K562 (cell line): Measurements from ENCODE around the gene PPM1M. TPM values are rescaled to one million over a fixed set of nuclear protein-coding genes. Genes with fewer than 3 reads are reported as not detected.

Source experiments
- ARID3B ChIP-seq: fragments of 250-450 bp; sonication (Bioruptor Pico); IDR thresholded peaks from 2 replicates; pipeline ENCODE4 v1.4.0; 2020; ENCODE audit warnings: borderline replicate concordance
- TCF3 ChIP-seq: sonication (generic); formaldehyde crosslinking; IDR thresholded peaks from 2 replicates; pipeline ENCODE4 v1.4.0; 2020; ENCODE audit warnings: mild to moderate bottlenecking, missing genetic modification reagents
- UBTF ChIP-seq, 2 experiments: IDR thresholded peaks; 2 replicates each; pipeline ENCODE4 v1.6.1; 2012; ENCODE audit warnings: improper control_type of control experiment in 2 of 2, low read depth in 2 of 2, low read length in 2 of 2, borderline replicate concordance in 1 of 2
- ZBTB5 ChIP-seq: fragments of 450-650 bp; IDR thresholded peaks from 2 replicates; pipeline ENCODE4 v1.6.1; 2017; ENCODE audit warnings: antibody characterized with exemption
- ZNF561 ChIP-seq: fragments of 450-650 bp; formaldehyde crosslinking; conservative IDR thresholded peaks from 2 replicates; pipeline ENCODE4 v1.4.0; 2020; ENCODE audit warnings: mild to moderate bottlenecking, moderate library complexity
- ZNF76 ChIP-seq: fragments of 250-450 bp; sonication (Bioruptor Pico); IDR thresholded peaks from 2 replicates; pipeline ENCODE4 v1.4.0; 2020; ENCODE audit warnings: mild to moderate bottlenecking, moderate library complexity, borderline replicate concordance
- polyA plus RNA-seq, 8 experiments: library from polyadenylated mRNA; depleted of rRNA in 4 of 8; stranded (reverse) in 5 of 8; unstranded in 3 of 8; fragments of >200 nt; fragmentation: Nextera tagmentation in 2 of 8; fragmentation: Illumina TruSeq in 1 of 8; extraction: Ambion mirVana in 2 of 8; extraction: Trizol in 1 of 8; gene quantifications; 2 replicates each; pipeline versions ENCODE4 v1.2.1 to v1.2.3, GENCODE V29; 2011 to 2014; ENCODE audit warnings: inconsistent platforms in 1 of 8, missing spikeins in 1 of 8
- total RNA-seq, 7 experiments: library from RNA; depleted of rRNA in 6 of 7; stranded (reverse); fragments of >200 nt in 6 of 7; fragmentation: Illumina TruSeq in 2 of 7; extraction: Trizol in 2 of 7; gene quantifications; 2 replicates each; pipeline versions ENCODE4 v1.2.1 to v1.2.3, GENCODE V29; 2011 to 2021; ENCODE audit warnings: low replicate concordance in 1 of 7
- TF ChIP-seq, protein P1 (sequence below): fragments of 450-650 bp; IDR thresholded peaks from 2 replicates; pipeline ENCODE4 v1.6.1; 2016; ENCODE audit warnings: mild to moderate bottlenecking, moderate library complexity

Gene PPM1M
- total and polyA plus RNA-seq, 9 of the 15 experiments (the other 6 are each of a cell fraction or from before 2014, with no cell fraction given): 1.4 to 9.2 (median 4.4) TPM

DNA sequence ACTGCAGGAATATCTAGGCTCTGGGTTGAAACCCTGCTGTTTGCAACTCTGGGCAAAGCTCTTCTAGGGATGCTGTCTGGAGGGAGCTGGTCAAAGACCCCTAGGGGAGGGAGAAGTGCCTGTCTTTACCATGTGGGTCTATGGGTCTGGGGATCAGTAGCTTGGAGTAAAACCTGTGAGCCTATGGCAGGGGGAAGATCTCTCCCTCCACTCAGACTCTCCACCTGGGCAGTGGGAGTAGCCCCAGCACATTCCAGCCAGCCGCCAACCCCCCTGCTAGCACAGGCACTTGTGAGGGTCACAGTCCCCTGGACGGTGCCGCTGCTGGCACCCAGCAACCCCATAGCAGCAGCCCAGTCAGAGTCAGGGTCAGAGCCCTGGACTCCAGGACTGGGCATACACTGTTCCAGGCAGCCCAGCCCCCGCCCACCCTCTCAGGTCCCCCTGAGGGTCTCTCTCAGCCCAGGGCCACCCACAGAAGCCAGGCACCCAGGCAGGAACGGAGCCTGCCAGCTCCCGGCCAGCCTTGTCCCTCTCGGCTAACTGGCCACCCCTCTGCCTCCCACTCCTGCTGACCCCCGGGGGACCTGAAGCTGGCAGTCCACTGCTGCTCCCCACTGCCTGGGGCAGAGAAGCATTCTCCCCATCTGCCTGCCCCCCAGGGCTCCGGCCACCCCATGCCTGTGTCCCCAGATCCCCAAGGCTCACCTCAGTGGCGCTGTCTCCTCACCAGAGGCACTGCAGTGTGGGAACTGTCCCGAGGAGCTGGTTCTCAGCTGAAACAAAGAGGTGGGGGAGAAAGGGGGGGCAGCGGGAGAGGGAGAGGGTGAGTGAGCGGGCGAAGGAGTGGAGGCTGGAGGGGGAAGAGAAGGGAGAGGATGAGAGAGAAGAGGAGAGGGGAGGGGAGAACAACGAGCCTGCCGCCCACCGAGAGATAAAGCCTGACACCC, 52.9 kb downstream of the PPM1M start (continued):
- TF ChIP-seq, protein P1, sequence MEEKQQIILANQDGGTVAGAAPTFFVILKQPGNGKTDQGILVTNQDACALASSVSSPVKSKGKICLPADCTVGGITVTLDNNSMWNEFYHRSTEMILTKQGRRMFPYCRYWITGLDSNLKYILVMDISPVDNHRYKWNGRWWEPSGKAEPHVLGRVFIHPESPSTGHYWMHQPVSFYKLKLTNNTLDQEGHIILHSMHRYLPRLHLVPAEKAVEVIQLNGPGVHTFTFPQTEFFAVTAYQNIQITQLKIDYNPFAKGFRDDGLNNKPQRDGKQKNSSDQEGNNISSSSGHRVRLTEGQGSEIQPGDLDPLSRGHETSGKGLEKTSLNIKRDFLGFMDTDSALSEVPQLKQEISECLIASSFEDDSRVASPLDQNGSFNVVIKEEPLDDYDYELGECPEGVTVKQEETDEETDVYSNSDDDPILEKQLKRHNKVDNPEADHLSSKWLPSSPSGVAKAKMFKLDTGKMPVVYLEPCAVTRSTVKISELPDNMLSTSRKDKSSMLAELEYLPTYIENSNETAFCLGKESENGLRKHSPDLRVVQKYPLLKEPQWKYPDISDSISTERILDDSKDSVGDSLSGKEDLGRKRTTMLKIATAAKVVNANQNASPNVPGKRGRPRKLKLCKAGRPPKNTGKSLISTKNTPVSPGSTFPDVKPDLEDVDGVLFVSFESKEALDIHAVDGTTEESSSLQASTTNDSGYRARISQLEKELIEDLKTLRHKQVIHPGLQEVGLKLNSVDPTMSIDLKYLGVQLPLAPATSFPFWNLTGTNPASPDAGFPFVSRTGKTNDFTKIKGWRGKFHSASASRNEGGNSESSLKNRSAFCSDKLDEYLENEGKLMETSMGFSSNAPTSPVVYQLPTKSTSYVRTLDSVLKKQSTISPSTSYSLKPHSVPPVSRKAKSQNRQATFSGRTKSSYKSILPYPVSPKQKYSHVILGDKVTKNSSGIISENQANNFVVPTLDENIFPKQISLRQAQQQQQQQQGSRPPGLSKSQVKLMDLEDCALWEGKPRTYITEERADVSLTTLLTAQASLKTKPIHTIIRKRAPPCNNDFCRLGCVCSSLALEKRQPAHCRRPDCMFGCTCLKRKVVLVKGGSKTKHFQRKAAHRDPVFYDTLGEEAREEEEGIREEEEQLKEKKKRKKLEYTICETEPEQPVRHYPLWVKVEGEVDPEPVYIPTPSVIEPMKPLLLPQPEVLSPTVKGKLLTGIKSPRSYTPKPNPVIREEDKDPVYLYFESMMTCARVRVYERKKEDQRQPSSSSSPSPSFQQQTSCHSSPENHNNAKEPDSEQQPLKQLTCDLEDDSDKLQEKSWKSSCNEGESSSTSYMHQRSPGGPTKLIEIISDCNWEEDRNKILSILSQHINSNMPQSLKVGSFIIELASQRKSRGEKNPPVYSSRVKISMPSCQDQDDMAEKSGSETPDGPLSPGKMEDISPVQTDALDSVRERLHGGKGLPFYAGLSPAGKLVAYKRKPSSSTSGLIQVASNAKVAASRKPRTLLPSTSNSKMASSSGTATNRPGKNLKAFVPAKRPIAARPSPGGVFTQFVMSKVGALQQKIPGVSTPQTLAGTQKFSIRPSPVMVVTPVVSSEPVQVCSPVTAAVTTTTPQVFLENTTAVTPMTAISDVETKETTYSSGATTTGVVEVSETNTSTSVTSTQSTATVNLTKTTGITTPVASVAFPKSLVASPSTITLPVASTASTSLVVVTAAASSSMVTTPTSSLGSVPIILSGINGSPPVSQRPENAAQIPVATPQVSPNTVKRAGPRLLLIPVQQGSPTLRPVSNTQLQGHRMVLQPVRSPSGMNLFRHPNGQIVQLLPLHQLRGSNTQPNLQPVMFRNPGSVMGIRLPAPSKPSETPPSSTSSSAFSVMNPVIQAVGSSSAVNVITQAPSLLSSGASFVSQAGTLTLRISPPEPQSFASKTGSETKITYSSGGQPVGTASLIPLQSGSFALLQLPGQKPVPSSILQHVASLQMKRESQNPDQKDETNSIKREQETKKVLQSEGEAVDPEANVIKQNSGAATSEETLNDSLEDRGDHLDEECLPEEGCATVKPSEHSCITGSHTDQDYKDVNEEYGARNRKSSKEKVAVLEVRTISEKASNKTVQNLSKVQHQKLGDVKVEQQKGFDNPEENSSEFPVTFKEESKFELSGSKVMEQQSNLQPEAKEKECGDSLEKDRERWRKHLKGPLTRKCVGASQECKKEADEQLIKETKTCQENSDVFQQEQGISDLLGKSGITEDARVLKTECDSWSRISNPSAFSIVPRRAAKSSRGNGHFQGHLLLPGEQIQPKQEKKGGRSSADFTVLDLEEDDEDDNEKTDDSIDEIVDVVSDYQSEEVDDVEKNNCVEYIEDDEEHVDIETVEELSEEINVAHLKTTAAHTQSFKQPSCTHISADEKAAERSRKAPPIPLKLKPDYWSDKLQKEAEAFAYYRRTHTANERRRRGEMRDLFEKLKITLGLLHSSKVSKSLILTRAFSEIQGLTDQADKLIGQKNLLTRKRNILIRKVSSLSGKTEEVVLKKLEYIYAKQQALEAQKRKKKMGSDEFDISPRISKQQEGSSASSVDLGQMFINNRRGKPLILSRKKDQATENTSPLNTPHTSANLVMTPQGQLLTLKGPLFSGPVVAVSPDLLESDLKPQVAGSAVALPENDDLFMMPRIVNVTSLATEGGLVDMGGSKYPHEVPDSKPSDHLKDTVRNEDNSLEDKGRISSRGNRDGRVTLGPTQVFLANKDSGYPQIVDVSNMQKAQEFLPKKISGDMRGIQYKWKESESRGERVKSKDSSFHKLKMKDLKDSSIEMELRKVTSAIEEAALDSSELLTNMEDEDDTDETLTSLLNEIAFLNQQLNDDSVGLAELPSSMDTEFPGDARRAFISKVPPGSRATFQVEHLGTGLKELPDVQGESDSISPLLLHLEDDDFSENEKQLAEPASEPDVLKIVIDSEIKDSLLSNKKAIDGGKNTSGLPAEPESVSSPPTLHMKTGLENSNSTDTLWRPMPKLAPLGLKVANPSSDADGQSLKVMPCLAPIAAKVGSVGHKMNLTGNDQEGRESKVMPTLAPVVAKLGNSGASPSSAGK: no peak
- TF ChIP-seq TCF3 (CRISPR knock-in tag): no peak
- no peak for TF ChIP-seq ZNF561
- TF ChIP-seq ARID3B: no peak
- no peak for TF ChIP-seq UBTF (IDR thresholded peaks at IDR 0.05; ENCODE audit: borderline replicate concordance in 1 of 2, low read depth in 2 of 2, low read length in 2 of 2)
- TF ChIP-seq ZBTB5: no peak
- TF ChIP-seq ZNF76 (CRISPR knock-in tag): no peak
